ENCODE results near the gene FBXO31. TPM values are rescaled to one million over a fixed set of nuclear protein-coding genes. Genes with fewer than 3 reads are reported as not detected.

Gene FBXO31
- total RNA-seq, 1 donor from 2014 or later, result 93.3 TPM

GRCh38 chr16:87309620-87310525 is 73.7 kb downstream of the FBXO31 start:
- no peaks in the 10 kb centered on the region for H3K36me3 ChIP-seq
- H3K27me3 ChIP-seq, result no peaks in the 10 kb centered on the region
- no peaks in the 10 kb centered on the region for H3K9me3 ChIP-seq
- no peak for TF ChIP-seq POLR2AphosphoS5 (IDR thresholded peaks at IDR 0.05; ENCODE audit: insufficient read depth in 1 of 2, low read depth in 1 of 2)
- no peak for TF ChIP-seq CTCF (IDR thresholded peaks at IDR 0.05)
- no peak for TF ChIP-seq POLR2A (IDR thresholded peaks at IDR 0.05)
- no peak overlapping the region for H3K4me3 ChIP-seq
- no peaks in the 10 kb centered on the region for H3K4me1 ChIP-seq
- intact Hi-C loops (cut with DNase I), result no loop called here
- no peak overlapping the region for H3K27ac ChIP-seq
- DNase-seq (ENCODE audit: extremely low spot score in 2 of 2), result no peak

DNA sequence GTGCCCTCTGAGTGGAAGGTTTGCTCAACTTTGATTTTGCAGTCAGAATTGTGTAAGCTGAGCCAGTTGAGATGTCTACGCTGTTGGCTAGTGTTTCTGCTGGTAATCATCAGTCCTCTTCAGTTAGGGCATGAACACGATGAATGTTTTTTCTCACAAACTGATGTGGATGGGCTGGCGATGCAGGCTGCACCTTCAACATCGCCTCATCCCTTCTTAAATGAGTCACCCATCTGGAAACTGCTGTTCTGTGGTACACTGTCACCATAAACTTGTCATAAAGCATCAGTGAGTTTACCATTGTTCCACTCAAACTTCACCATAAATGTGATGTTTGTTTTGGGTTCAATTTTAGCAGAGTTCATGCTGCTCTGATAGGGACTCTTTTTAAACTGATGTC is 74.8 kb downstream of the FBXO31 start:
- Histone ChIP-seq H3K9me3 (no peaks in the 10 kb centered on the region), H3K4me1 (no peaks in the 10 kb centered on the region), H3K36me3 (no peaks in the 10 kb centered on the region), H3K27me3 (no peaks in the 10 kb centered on the region), H3K4me3 (no peak overlapping the region), H3K27ac (no peak overlapping the region)
- intact Hi-C loops (cut with DNase I), result no loop called here
- no peak for DNase-seq (ENCODE audit: extremely low spot score in 2 of 2)
- TF ChIP-seq CTCF (IDR thresholded peaks at IDR 0.05), result no peak
- no peak for TF ChIP-seq POLR2A (IDR thresholded peaks at IDR 0.05)
- no peak for TF ChIP-seq POLR2AphosphoS5 (IDR thresholded peaks at IDR 0.05; ENCODE audit: insufficient read depth in 1 of 2, low read depth in 1 of 2)

- no peaks in the 10 kb centered on the region for H3K27me3 ChIP-seq
- TF ChIP-seq POLR2AphosphoS5 (IDR thresholded peaks at IDR 0.05; ENCODE audit: insufficient read depth in 1 of 2, low read depth in 1 of 2) (no peak), POLR2A (IDR thresholded peaks at IDR 0.05) (no peak), CTCF (IDR thresholded peaks at IDR 0.05) (no peak)
- no peaks in the 10 kb centered on the region for H3K4me1 ChIP-seq
- no peak overlapping the region for H3K4me3 ChIP-seq
- H3K27ac ChIP-seq, result no peak overlapping the region
- no peaks in the 10 kb centered on the region for H3K9me3 ChIP-seq
- no peaks in the 10 kb centered on the region for H3K36me3 ChIP-seq
- DNase-seq (ENCODE audit: extremely low spot score in 2 of 2), result no peak
- intact Hi-C loops (cut with DNase I), result no loop called here
Measured at GRCh38 chr16:87306516-87306915, 77.1 kb downstream of the FBXO31 start.

GRCh38 chr16:87305505-87306391 is 77.8 kb downstream of the FBXO31 start:
- no peak for DNase-seq (ENCODE audit: extremely low spot score in 2 of 2)
- TF ChIP-seq CTCF (IDR thresholded peaks at IDR 0.05), result no peak
- TF ChIP-seq POLR2A (IDR thresholded peaks at IDR 0.05), result no peak
- no peak for TF ChIP-seq POLR2AphosphoS5 (IDR thresholded peaks at IDR 0.05; ENCODE audit: insufficient read depth in 1 of 2, low read depth in 1 of 2)
- Histone ChIP-seq H3K36me3 (no peaks in the 10 kb centered on the region), H3K27ac (no peak overlapping the region), H3K9me3 (no peaks in the 10 kb centered on the region), H3K4me3 (no peak overlapping the region), H3K27me3 (no peaks in the 10 kb centered on the region), H3K4me1 (no peaks in the 10 kb centered on the region)
- intact Hi-C loops (cut with DNase I), result no loop called here
